Stimulated activated memory B cell treated with anti-CD40 and anti-IgM and Interleukin-4, amounts not matched to agents 10 μg/mL and 1 μg/mL and 100 μg/mL, for 72 hours (primary cell): ENCODE results near the gene CD180.

Experiments
- ATAC-seq: fragments of 150-1000 bp; cut with Tn5 transposase; 2 replicates; pipeline ENCODE4 v1.10.0; 2021
- H3K27ac Mint-ChIP-seq: one replicate; pipeline ENCODE4 v1.8.0; 2022; ENCODE audit warnings: mild to moderate bottlenecking, mixed read lengths
- H3K27me3 Mint-ChIP-seq: one replicate; pipeline ENCODE4 v1.8.0; 2022; ENCODE audit warnings: mixed read lengths
- H3K36me3 Mint-ChIP-seq: one replicate; pipeline ENCODE4 v1.8.0; 2022; ENCODE audit warnings: mixed read lengths
- H3K4me1 Mint-ChIP-seq: one replicate; pipeline ENCODE4 v1.8.0; 2022; ENCODE audit warnings: mixed read lengths
- H3K4me3 Mint-ChIP-seq: one replicate; pipeline ENCODE4 v1.8.0; 2022; ENCODE audit warnings: mild to moderate bottlenecking, moderate library complexity, mixed read lengths
- H3K9me3 Mint-ChIP-seq: one replicate; pipeline ENCODE4 v1.8.0; 2022; ENCODE audit warnings: mixed read lengths

Gene CD180

DNA sequence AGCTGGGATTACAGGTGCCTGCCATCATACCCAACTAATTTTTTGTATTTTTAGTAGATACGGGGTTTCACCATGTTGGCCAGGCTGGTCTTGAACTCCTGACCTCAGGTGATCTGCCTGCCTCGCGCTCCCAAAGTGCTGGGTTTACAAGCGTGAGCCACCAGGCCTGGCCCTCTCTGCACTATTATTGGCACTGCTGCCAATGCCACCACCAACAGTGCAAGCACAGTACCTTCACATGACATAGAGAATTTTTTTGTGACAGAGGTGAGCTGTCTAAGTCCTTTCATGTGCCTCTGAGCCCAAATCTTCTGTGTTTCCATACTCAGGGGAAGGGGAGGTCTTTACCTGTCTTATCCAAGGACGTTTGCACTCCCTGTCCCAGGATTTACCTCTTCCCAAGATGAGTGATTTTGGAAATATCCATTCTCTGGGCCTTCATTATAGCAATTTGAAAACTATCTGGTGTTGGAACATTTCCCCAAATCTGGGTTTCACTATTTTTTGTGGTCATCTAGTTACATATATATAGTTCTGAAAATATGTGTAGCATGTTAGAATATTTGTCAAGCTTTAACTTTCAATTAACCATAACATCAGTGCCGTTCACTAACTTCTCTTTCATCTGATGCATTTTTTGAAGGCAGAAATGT lies 5.4 kb upstream of the CD180 start:
- H3K27ac Mint-ChIP-seq: peak overlapping the region; percentile 90
- no peaks in the 10 kb centered on the region for H3K9me3 Mint-ChIP-seq
- no peaks in the 10 kb centered on the region for H3K36me3 Mint-ChIP-seq
- H3K4me1 Mint-ChIP-seq: peaks cover 79% of the 10 kb centered on the region
- no peaks in the 10 kb centered on the region for H3K27me3 Mint-ChIP-seq
- ATAC-seq: no peak
- H3K4me3 Mint-ChIP-seq: no peak overlapping the region

DNA sequence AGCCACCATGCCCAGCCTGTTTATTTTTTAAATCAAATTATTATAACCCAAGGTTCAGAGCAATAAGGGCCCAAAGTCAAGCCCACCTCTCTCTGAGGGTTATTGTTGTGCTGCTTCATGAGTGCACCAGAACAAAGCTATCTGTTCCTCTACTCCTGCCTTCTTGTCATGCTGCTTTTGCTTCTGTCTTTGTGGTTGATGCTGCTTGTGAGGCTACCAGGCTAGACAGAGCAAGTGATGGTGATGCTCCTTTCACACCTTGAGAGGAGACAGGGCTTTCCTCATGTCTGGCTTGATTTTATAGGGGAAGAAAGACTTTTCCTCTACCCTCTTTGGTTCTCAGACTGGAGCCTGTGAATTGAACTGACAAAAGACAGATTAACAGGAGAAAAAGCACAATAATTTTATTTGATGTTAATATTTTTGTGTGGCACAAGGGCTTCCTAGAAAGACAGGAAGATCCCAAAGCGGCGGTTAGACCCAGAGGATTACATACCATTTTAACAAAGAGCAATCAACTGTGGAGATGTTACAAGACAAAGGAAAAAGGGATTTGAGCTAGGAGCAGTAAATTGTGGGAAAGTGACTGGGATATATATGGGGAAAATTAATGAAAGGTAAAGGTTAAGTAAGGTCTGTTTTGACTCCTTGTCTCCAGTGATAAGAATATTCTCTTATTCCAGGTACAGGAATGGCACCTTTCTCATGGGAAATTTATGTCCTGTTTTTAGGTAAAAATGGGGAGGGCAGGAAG lies 4.4 kb upstream of the CD180 start:
- Mint-ChIP-seq H3K4me1 (peaks cover 73% of the 10 kb centered on the region), H3K27ac (peak overlapping the region; percentile 90), H3K9me3 (no peaks in the 10 kb centered on the region), H3K36me3 (no peaks in the 10 kb centered on the region), H3K27me3 (no peaks in the 10 kb centered on the region), H3K4me3 (no peak overlapping the region)
- peak; percentile 34 for ATAC-seq

DNA sequence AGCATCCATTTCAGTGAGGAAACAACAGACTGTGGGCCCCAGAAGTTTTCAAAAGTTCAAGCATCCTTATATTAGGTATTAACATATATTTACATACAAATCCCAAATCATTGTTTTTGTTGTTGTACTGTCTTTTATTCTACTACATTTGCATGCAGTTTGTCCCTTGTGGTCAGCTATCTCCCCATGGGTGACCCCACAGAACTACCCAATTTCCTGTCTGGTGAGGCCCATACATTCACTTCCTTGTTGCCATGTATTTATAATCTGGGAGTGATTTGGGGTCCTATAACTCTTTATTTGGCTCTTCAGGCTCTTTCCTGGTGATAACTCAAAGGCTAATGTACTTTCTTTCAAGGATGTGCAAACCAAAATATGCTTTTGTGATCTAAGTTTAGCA lies 3.3 kb upstream of the CD180 start:
- ATAC-seq: no peak
- Mint-ChIP-seq H3K27ac (peak overlapping the region; percentile 90), H3K4me1 (peaks cover 70% of the 10 kb centered on the region), H3K36me3 (peaks cover 7% of the 10 kb centered on the region), H3K4me3 (peak overlapping the region; percentile 29), H3K27me3 (no peaks in the 10 kb centered on the region), H3K9me3 (no peaks in the 10 kb centered on the region)

DNA sequence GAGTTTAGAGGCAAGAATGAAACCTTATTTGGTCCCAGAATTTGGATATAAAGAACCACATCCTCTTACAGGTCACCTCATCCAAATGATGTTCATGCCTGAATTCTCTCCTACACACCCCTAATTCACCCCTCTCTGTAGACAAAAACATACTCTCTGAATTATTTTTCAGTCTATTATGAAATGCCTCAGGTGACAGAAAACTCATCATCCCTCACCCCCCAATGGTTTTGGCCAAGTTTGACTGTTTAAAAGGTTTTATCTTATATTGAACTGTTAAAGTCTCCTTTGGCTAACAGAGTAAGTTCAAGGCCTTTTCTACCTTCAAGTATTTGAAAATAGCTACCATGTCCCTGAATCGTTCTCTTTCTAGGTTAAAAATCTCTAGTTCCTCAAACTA lies 2.3 kb upstream of the CD180 start:
- no peak overlapping the region for H3K4me3 Mint-ChIP-seq

DNA sequence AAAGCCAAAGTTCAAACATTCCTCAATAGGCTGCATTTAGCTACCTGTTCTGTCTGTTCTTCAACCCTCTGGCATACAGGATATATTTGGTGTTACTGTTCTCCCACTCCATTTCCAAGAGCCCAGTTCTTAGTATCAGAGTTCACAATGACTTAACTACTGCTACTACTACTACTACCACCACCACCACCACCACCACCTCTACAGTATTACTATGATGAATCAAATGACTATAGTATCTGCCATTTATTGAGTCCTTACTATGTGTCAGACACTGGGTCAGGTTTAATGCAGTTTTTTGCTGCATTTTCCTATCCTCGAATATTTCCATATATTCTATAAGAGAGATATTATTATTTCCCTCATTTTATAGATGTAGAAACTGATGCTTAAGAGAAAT lies 937 bp upstream of the CD180 start:
- peak overlapping the region; percentile 89 for H3K4me3 Mint-ChIP-seq

More for the DNA sequence above, 2.3 kb upstream of the CD180 start:
- Mint-ChIP-seq H3K27me3 (no peaks in the 10 kb centered on the region), H3K36me3 (peaks cover 16% of the 10 kb centered on the region), H3K27ac (peak overlapping the region; percentile 90), H3K4me1 (peaks cover 70% of the 10 kb centered on the region), H3K9me3 (no peaks in the 10 kb centered on the region)
- ATAC-seq: no peak

DNA sequence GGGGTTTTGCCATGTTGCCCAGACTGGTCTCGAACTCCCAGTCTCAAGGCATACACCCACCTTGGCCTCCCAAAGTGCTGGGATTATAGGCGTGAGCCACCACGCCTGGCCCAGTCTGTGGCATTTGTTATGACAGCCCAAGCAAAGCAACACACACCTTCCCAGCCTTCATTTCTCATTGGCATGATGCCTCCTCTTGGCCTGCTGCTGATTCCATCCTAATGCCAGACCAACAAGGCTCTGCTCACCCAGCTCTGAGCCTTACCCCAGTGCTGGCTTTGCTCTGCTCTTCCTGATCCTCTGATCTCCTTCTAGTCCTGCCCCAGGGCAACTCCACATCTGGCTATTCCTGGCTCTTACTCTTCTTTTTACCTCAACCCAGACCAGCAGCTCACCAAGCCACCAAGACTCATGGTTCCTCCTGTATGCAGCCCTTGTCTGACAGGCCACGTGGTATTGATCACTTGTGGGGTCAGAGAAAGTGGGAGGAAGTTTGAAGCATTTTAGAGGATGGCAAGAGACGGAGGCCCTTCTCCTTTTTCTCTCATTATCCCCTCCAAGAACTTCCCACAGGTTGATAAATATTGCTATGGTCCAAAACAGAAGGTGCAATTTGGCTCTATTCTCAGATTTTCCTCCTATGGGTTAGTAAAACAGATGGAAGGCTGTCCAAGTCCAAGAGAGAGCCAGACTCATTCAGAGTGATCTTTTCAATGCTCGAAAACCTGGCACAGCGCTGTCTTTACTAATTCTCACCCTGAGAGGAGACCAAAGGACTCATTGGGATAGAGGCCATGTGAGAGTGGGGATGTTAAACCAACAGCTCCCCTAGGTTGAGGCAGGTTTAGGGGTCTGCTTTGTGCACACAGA lies 958 bp downstream of the CD180 start:
- ATAC-seq: peak; percentile 55
- Mint-ChIP-seq H3K27ac (peak overlapping the region; percentile 90), H3K4me3 (peak overlapping the region; percentile 89), H3K27me3 (no peaks in the 10 kb centered on the region), H3K4me1 (peaks cover 80% of the 10 kb centered on the region), H3K36me3 (peaks cover 40% of the 10 kb centered on the region), H3K9me3 (no peaks in the 10 kb centered on the region)

More for the DNA sequence above, 937 bp upstream of the CD180 start:
- no peaks in the 10 kb centered on the region for H3K9me3 Mint-ChIP-seq
- no peaks in the 10 kb centered on the region for H3K27me3 Mint-ChIP-seq
- H3K36me3 Mint-ChIP-seq: peaks cover 21% of the 10 kb centered on the region
- H3K4me1 Mint-ChIP-seq: peaks cover 79% of the 10 kb centered on the region
- H3K27ac Mint-ChIP-seq: peak overlapping the region; percentile 90
- ATAC-seq: no peak

DNA sequence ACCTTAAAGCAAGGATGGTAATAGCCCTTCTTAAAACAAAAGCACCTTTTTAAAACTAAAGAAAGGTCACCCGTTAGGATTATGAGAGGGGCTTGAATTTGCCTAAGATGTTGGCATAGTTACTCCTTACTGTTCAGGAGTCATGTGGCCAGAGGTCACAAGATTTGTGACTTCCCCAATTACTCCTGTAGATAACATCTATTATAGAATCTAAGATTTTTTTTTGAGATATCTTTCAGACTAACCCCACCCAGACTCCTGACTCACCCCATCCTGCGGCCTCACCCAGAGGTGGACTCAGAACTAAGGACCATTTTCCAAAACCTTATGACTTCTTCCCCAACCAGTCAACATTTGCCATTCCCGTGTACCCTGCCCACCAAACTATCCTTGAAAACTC lies 2.4 kb downstream of the CD180 start:
- Mint-ChIP-seq H3K27ac (peak overlapping the region; percentile 90), H3K4me3 (peak overlapping the region; percentile 89), H3K4me1 (peaks cover 80% of the 10 kb centered on the region)

DNA sequence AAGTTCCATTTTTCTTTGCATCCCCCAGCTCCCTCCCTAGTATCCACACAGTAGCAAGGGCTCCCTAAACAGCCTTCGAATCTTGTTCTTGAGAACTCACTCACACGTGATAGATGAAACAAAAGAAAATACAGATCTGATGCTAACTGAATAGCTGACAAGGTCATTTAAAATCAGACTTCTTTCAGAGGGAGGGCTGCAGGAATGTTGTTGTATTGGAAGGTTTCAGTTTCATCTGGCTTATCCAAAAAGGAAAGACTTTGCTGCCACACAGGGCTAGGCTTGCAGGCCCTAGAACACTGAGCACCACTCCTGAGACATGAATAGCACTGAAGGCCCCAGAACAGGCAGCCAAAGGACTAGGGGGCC lies 3.2 kb downstream of the CD180 start:
- Mint-ChIP-seq H3K4me3 (peak overlapping the region; percentile 89), H3K27me3 (no peaks in the 10 kb centered on the region), H3K4me1 (peaks cover 81% of the 10 kb centered on the region), H3K27ac (peak overlapping the region; percentile 90), H3K36me3 (peaks cover 57% of the 10 kb centered on the region), H3K9me3 (no peaks in the 10 kb centered on the region)
- no peak for ATAC-seq

More for the DNA sequence above, 2.4 kb downstream of the CD180 start:
- Mint-ChIP-seq H3K9me3 (no peaks in the 10 kb centered on the region), H3K27me3 (no peaks in the 10 kb centered on the region), H3K36me3 (peaks cover 52% of the 10 kb centered on the region)
- peak; percentile 6 for ATAC-seq

DNA sequence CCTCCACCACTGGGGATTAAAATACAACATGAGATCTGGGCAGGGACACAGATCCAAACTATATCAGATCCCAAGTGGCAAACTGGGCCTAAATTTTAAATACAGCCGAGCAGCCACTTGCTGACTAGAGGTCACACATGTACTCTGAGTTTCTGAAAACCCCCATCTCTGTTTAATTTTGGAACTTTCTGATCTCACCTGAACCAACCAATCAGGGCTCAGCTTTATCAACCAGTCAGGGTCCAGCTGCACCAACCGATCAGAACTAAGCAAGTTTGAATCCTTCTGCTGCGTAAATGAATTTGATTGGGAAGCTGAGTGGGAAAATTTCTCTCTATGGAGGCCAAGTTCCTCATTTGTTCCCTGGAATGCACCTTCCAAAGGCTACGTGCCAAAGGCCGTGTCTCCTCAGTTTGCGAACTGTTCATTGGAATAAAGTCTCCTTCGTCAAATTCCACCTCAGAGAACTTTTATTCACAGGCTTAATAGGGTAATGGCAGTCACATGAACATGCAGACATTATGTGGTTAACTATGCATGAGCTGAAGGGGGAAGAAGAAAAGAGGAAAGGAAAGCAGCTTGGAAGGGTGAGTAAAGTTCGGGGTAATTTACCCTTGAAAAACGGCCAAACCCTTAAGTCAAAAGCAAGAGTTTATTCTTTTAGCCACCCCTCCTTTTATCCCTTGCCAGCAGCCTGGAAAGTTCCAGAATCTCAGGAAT lies 3.7 kb downstream of the CD180 start:
- ATAC-seq: peak; percentile 80
- Mint-ChIP-seq H3K4me3 (peak overlapping the region; percentile 89), H3K4me1 (peaks cover 87% of the 10 kb centered on the region), H3K9me3 (no peaks in the 10 kb centered on the region), H3K27me3 (no peaks in the 10 kb centered on the region), H3K36me3 (peaks cover 61% of the 10 kb centered on the region), H3K27ac (peak overlapping the region; percentile 90)

DNA sequence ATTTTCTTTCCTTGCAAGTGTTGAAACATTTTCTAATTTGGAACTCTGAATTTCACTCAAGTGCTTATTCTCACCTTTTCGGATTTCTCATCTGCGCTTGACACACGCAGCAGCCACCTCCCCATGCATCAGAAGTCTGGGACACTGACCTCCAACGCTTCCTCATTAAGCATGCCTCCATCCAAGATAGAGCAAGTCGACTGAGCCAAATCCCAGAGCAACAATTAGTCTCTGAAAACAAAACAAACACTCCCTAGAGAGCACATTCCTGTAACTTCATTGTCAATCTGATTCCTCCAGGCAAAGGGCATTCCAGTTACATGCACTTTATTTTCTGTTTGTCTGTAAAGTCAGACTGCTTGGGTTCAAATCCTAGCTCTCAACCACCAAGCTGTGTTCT lies 5.7 kb downstream of the CD180 start:
- ATAC-seq: no peak
- Mint-ChIP-seq H3K27ac (peak overlapping the region; percentile 90), H3K27me3 (no peaks in the 10 kb centered on the region), H3K9me3 (no peaks in the 10 kb centered on the region), H3K36me3 (peaks cover 79% of the 10 kb centered on the region), H3K4me3 (peak overlapping the region; percentile 72), H3K4me1 (peaks cover 96% of the 10 kb centered on the region)

DNA sequence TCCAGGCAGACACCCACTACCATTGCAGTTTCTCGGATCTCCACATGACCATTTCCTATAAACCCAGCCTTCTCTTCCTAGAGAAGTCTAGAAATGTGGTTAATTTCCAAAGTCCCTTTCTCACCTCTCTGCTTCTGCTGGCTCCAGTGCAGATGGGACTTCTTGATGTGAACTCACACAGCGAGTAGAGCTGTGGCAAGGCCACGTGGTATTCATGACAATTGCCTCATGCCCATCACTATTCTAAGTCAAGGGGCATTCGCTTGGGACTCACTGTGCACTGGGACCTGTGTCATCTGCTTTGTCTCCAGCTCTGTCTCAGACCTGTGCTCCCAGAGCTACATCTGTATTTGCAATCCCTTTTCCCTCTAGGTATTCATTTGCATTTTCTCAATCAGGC lies 6.2 kb downstream of the CD180 start:
- Mint-ChIP-seq H3K9me3 (no peaks in the 10 kb centered on the region), H3K27ac (peak overlapping the region; percentile 90), H3K27me3 (no peaks in the 10 kb centered on the region), H3K4me1 (peaks cover 92% of the 10 kb centered on the region), H3K36me3 (peaks cover 75% of the 10 kb centered on the region), H3K4me3 (peak overlapping the region; percentile 72)
- ATAC-seq: no peak

DNA sequence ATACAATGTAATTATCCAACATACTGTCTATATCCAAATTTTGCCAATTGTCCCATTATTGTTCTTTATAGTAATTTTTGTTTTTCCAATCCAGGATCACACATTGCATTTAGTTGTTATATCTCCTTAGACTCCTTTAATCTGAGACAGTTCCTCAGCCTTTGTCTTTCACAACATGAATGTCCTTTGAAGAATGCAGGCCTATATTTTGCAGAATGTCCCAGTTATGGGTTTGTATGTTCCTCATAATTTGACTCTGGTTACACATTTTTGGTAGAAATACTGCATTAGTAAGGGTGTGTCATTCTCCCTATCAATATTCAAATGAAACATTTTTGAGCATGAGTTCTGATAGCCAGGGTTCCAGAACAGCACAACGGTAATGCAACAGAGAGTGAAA lies 6.7 kb downstream of the CD180 start:
- peak overlapping the region; percentile 90 for H3K27ac Mint-ChIP-seq
- no peaks in the 10 kb centered on the region for H3K9me3 Mint-ChIP-seq
- H3K4me1 Mint-ChIP-seq: peaks cover 94% of the 10 kb centered on the region
- ATAC-seq: no peak
- H3K27me3 Mint-ChIP-seq: no peaks in the 10 kb centered on the region
- H3K36me3 Mint-ChIP-seq: peaks cover 78% of the 10 kb centered on the region
- H3K4me3 Mint-ChIP-seq: peak overlapping the region; percentile 72

DNA sequence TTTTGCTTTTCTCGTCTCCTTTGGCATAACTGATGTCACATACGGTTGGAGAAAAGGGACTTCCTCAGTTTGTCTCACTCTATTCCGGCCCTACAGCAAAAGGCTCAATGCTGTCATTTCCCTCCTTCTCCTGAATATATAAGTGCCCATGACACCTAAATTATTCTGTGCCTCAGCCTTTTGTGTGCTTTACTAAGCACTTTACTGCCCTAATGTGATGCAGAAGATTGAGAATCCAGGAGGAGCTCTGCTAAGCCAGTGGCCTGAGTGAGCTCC lies 7.6 kb downstream of the CD180 start:
- Mint-ChIP-seq H3K4me3 (peak overlapping the region; percentile 57), H3K36me3 (peaks cover 72% of the 10 kb centered on the region)
- ATAC-seq: no peak

DNA sequence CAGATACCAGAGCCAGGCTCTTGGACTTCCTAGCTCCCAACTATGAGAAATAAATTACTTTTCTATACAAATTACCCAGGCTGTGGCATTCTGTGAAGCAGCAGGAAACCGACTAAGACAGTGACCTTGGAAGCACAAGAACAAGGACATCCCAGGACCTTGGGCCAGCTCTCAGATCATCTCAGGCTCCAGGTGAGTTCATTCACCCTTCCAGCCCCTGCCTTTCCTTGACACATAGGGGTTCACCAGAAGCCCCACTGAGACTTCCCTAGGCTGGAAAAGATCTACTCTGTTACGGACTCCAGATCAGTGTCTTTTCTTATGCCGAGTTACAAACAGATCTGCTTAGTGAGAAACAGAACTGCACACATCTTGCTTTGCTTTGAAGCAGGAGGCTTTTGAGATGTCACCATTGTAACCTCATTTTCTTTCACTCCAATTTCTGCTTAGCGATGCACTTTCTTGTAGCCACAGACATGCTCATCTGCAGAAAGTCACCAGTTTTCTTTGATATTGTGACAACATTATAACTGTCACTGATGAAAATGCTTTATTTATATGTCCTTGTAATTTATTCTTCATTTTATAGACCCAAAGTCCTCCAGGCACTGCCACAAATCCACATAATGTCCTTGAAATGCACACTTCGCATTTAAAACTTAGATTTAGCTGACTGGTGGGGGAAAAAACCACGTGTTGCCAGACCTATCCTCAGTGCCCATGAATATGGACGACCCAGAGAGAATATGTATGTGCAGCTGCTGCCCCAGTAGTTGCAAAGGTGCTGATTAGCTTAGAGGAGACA lies 8.1 kb downstream of the CD180 start:
- no peak for ATAC-seq
- H3K27me3 Mint-ChIP-seq: no peaks in the 10 kb centered on the region
- no peaks in the 10 kb centered on the region for H3K9me3 Mint-ChIP-seq
- H3K4me1 Mint-ChIP-seq: peaks cover 81% of the 10 kb centered on the region
- H3K36me3 Mint-ChIP-seq: peaks cover 76% of the 10 kb centered on the region
- peak overlapping the region; percentile 90 for H3K27ac Mint-ChIP-seq
- H3K4me3 Mint-ChIP-seq: peak overlapping the region; percentile 57

More for the DNA sequence above, 7.6 kb downstream of the CD180 start:
- peak overlapping the region; percentile 90 for H3K27ac Mint-ChIP-seq
- no peaks in the 10 kb centered on the region for H3K27me3 Mint-ChIP-seq
- peaks cover 86% of the 10 kb centered on the region for H3K4me1 Mint-ChIP-seq
- H3K9me3 Mint-ChIP-seq: no peaks in the 10 kb centered on the region
